Upper lobe of left lung (tissue), 4 donors: Measurements from ENCODE around the gene ZNF641.

Source experiments
- CTCF ChIP-seq, 6 experiments: fragments of 450-650 bp in 4 of 6; fragments of 200-600 bp in 2 of 6; sonication (generic) in 2 of 6; IDR thresholded peaks; one replicate each; pipeline ENCODE4 v1.5.1; 2016 to 2019; ENCODE audit warnings: antibody characterized with exemption in 6 of 6
- EP300 ChIP-seq, 4 donors: sonication (generic); formaldehyde crosslinking; IDR thresholded peaks; one replicate each; pipeline ENCODE4 v1.5.1; 2017; ENCODE audit warnings: antibody characterized with exemption in 4 of 4, control low read depth in 2 of 4
- POLR2A ChIP-seq, 4 donors: fragments of 450-650 bp; IDR thresholded peaks; one replicate each; pipeline ENCODE4 v1.5.1; 2016 to 2017; ENCODE audit warnings: antibody characterized with exemption in 4 of 4, mild to moderate bottlenecking in 2 of 4

- TF ChIP-seq EP300 (IDR thresholded peaks at IDR 0.05) (no peak), POLR2A (IDR thresholded peaks at IDR 0.05) (no peak), CTCF (IDR thresholded peaks at IDR 0.05) (no peak)
Observed at GRCh38 chr12:48379794-48380193, 29.1 kb upstream of the ZNF641 start.
